Activated CD4-positive, alpha-beta memory T cell treated with anti-CD3 and anti-CD28 coated beads, Interleukin-2, amount 10 ng/mL, durations not matched to agents 7 days and 5 days (primary cell): Measurements from ENCODE around the gene MTNR1A. TPM values are rescaled to one million over a fixed set of nuclear protein-coding genes. Genes with fewer than 3 reads are reported as not detected.

ENCODE experiments used
- CTCF ChIA-PET: fragments of 350-600 bp; sonication (Branson Sonifier 250); formaldehyde crosslinking; loops from one replicate; lab custom pipeline; 2021; ENCODE audit warnings: antibody characterized with exemption, inconsistent platforms; lab: Charles Lee
- POLR2A ChIA-PET: fragments of 350-600 bp; sonication (Branson Sonifier 250); formaldehyde crosslinking; loops from one replicate; lab custom pipeline; 2021; ENCODE audit warnings: antibody characterized with exemption; lab: Charles Lee
- DNase-seq: peaks from one replicate; pipeline ENCODE4 v3.0.0-alpha.2; 2020
- H3K27ac Mint-ChIP-seq: one replicate; pipeline ENCODE4 v1.8.0; 2021; ENCODE audit warnings: mild to moderate bottlenecking, mixed read lengths
- H3K27me3 Mint-ChIP-seq: one replicate; pipeline ENCODE4 v1.8.0; 2021; ENCODE audit warnings: mixed read lengths
- H3K36me3 Mint-ChIP-seq: one replicate; pipeline ENCODE4 v1.8.0; 2021; ENCODE audit warnings: low read depth, mixed read lengths
- H3K4me1 Mint-ChIP-seq: one replicate; pipeline ENCODE4 v1.8.0; 2021; ENCODE audit warnings: mixed read lengths
- H3K4me3 Mint-ChIP-seq: one replicate; pipeline ENCODE4 v1.8.0; 2021; ENCODE audit warnings: mild to moderate bottlenecking, mixed read lengths
- H3K9me3 Mint-ChIP-seq: one replicate; pipeline ENCODE4 v1.8.0; 2021; ENCODE audit warnings: mixed read lengths
- total RNA-seq, 2 experiments: library from RNA; stranded (reverse); gene quantifications; one replicate each; pipeline ENCODE4 v1.2.3, GENCODE V29; 2021

MTNR1A gene
- total RNA-seq, result not detected

DNA sequence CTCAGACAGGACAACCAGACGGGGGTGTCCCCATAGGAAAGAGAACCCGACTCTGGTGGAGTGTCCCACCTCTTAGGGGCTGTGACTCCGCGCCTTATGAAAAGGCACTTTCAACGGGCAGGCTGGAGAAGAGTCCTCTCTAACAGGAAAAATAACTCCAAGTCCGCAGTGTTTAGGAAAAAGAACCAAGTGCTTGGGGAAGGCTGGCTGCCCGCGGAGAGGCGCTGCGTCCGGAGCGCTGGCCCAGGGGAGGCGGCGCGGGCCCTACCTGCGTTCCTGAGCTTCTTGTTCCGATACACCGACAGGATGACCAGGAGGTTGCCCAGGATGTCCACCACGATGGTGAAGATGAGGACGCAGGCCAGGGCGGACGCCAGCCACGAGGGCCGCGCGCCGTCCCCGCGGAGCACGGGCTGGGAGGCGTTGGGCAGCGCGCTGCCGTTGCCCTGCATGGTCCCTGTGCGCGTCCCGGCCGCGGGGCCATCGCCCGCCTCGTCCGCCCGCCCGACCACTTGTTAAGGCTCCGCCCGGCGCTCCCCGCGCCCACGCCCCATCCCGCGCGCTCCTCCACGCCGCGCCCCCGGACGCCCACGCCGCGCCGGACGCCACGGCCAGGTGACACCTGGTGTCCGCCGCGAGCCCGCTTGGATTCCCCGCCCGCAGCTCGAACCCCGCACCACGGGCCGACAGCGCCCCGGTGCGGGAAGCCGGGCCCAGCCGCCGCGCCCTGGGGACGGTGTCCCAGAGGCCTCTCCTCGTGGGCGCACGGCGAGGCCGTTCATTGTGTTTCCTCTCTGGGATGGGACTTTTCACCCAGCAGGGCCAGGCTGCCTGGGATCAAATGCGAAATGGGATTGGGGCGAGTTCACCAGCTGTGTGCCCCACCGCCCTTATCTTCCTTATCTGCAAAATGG is at the start of gene MTNR1A:
TSS of gene MTNR1A (minus strand) at position 654 of the 914 bp plus-strand sequence. CDS start at position 452, 202 bp downstream.
- peaks cover 17% of the 10 kb centered on the region for H3K27me3 Mint-ChIP-seq
- POLR2A ChIA-PET, result no interaction called here
- no peaks in the 10 kb centered on the region for H3K4me1 Mint-ChIP-seq
- no peaks in the 10 kb centered on the region for H3K9me3 Mint-ChIP-seq
- H3K36me3 Mint-ChIP-seq, result no peaks in the 10 kb centered on the region
- H3K27ac Mint-ChIP-seq, result no peak within 1 kb of the TSS
- no peak for DNase-seq
- H3K4me3 Mint-ChIP-seq, result no peak within 1 kb of the TSS
- CTCF ChIA-PET, result interaction anchor here (1.2 kb wide), 1 partner anchor 32 kb away, joined by 3 read pairs; no protein-coding TSS in a partner anchor

DNA sequence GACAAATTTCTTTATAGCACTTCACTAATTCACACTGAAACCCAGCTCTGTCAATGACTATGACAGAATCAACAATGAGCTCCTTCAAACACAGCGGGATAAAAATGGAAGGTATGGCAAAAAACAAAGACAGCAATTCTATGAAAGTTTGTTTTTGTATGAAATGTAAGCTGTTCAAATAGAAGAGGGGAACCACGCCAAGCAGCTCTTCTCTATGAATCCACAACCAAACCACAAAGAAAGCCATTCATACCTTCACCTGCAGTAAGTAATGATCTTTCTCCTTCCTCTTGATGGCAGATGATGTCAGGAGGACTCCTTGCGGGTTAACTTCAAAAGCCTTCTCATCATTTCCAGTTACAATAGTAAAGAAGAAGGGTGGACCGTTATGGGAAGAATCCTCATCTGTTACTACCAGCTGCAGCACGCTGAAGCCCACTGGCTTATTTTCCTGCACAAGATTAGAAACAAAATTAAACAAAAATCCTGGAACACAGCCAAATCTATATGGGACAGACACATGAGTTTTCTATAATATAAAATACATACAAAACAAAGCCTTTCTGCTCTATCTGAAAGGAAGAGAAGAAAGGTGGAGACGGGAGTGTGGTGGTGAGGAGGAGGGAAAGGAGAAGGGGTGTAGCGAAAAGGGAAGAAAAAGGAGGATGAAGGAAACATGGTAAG is 48.9 kb upstream of the MTNR1A start:
- ChIA-PET CTCF (no interaction called here), POLR2A (no interaction called here)
- H3K36me3 Mint-ChIP-seq, result no peaks in the 10 kb centered on the region
- H3K27ac Mint-ChIP-seq, result no peak overlapping the region
- H3K9me3 Mint-ChIP-seq, result peaks cover 3% of the 10 kb centered on the region
- no peaks in the 10 kb centered on the region for H3K27me3 Mint-ChIP-seq
- no peak overlapping the region for H3K4me3 Mint-ChIP-seq
- no peak for DNase-seq
- H3K4me1 Mint-ChIP-seq, result no peaks in the 10 kb centered on the region

DNA sequence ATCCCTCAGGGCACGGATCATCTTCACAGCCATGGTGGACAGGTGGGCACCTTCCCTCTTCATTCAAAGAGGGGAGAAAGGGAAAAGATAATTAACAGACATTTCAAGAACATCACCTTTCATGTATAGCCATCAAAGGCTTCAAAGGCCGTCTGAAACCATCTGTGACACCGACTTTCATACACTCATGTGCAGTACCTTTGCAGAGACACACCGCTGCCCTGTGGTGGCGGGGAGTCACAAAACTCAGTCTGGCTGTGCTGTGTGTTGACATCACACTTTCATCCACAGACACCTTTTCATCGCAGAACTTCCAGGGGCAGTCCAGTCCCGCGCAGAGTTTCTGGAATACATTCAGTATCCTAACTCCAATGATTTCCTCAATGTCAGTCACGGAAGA is 47.6 kb upstream of the MTNR1A start:
- H3K9me3 Mint-ChIP-seq, result peaks cover 3% of the 10 kb centered on the region
- no peaks in the 10 kb centered on the region for H3K36me3 Mint-ChIP-seq
- H3K4me3 Mint-ChIP-seq, result no peak overlapping the region
- H3K4me1 Mint-ChIP-seq, result no peaks in the 10 kb centered on the region
- CTCF ChIA-PET, result no interaction called here
- no peaks in the 10 kb centered on the region for H3K27me3 Mint-ChIP-seq
- no peak overlapping the region for H3K27ac Mint-ChIP-seq
- POLR2A ChIA-PET, result no interaction called here
- no peak for DNase-seq

DNA sequence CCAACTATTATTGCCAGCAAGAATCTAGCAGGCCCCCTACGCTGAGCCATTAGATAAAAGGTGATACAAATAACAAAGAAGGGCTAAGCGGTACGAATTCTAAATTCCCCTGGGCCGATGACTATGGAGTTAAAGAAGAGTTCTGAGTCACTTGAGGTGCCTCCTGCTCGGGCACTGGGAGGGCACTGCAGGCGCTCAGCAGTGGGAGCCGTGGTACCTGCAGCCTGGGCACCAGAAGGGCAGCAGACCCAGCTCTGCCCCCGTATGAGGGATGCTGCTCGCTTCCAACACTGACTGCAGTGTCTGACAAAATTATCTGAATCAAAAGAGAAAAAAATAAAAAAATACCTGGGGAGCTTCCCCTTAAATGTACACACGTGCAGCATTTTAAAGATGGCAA is 44.1 kb upstream of the MTNR1A start:
- ChIA-PET POLR2A (no interaction called here), CTCF (no interaction called here)
- Mint-ChIP-seq H3K9me3 (peaks cover 3% of the 10 kb centered on the region), H3K4me1 (no peaks in the 10 kb centered on the region), H3K27ac (no peak overlapping the region), H3K36me3 (no peaks in the 10 kb centered on the region), H3K27me3 (no peaks in the 10 kb centered on the region), H3K4me3 (no peak overlapping the region)
- DNase-seq, result no peak

DNA sequence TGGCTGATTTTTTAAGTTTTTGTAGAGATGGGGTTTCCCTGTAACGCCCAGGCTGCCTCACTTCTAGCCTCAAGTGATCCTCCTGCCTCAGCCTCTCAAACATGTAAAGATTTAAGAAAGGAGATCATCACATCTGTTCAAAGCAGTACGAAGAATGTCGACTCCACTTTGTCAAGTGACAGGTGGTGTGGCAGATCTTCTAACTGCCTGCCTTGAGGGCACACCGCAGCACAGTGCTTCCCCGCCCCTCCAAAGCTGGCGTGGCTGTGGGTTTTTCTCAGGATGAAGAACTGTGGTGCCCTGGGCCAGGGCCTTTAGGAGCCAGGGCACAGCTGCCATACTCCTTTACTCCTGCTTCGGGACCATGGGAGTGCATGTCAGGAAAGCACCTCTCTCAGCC is 43.3 kb upstream of the MTNR1A start:
- CTCF ChIA-PET, result no interaction called here
- POLR2A ChIA-PET, result no interaction called here
- H3K36me3 Mint-ChIP-seq, result no peaks in the 10 kb centered on the region
- no peak overlapping the region for H3K27ac Mint-ChIP-seq
- no peaks in the 10 kb centered on the region for H3K9me3 Mint-ChIP-seq
- H3K27me3 Mint-ChIP-seq, result no peaks in the 10 kb centered on the region
- no peak overlapping the region for H3K4me3 Mint-ChIP-seq
- DNase-seq, result no peak
- no peaks in the 10 kb centered on the region for H3K4me1 Mint-ChIP-seq

DNA sequence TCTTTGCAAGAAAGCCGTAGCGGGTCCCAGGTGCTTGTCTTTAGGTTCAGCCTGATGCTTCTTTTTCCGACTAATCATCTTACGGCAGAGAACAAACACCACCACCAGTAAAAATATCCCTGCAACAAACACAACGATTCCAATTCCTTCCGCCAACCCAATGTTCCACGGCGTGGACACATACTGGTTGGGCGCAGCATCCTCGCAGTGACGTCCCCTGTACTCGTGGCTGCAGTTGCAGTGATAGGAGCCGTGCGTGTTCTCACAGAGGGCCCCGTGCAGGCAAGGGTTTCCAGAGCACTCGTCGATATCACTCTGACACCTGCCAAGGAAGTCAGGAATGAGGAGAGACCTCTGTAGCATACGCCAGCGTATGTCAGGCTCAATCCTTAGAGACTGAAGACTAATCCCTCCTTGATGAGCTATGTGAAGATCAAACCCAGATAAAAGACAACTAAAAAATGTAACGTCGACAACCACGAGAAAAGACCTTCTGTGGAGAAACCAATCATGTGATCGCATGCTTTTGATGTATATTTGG is 41.6 kb upstream of the MTNR1A start:
- no peak overlapping the region for H3K27ac Mint-ChIP-seq
- no peaks in the 10 kb centered on the region for H3K9me3 Mint-ChIP-seq
- no peaks in the 10 kb centered on the region for H3K36me3 Mint-ChIP-seq
- DNase-seq, result no peak
- no peaks in the 10 kb centered on the region for H3K4me1 Mint-ChIP-seq
- H3K4me3 Mint-ChIP-seq, result no peak overlapping the region
- CTCF ChIA-PET, result interaction anchor here (1.4 kb wide), 1 partner anchor 10 kb away, joined by 3 read pairs; no protein-coding TSS in a partner anchor
- H3K27me3 Mint-ChIP-seq, result no peaks in the 10 kb centered on the region
- POLR2A ChIA-PET, result no interaction called here

DNA sequence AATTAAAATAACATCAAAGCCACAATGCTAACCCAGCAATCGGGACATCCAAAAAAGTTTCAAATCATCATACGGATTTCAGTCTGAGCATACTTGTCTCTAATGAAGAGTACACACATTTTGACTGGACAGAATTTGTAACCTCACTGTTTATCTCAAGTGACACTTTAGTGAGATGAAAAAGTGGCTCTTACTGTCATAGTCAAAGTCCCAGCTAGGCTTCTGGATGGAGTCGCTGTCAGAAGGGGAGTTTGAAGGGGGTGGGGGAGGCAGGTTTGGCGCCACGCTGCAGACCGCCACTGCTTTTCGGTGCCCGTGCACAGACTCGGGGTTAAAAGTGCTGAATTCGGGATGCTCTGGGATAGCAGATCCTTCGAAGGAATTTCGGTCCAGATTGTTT is 41.0 kb upstream of the MTNR1A start:
- no peak for DNase-seq
- Mint-ChIP-seq H3K4me1 (no peaks in the 10 kb centered on the region), H3K9me3 (no peaks in the 10 kb centered on the region), H3K36me3 (no peaks in the 10 kb centered on the region), H3K4me3 (no peak overlapping the region), H3K27me3 (no peaks in the 10 kb centered on the region), H3K27ac (no peak overlapping the region)
- CTCF ChIA-PET, result interaction anchor here (1.4 kb wide), 1 partner anchor 9 kb away, joined by 3 read pairs; no protein-coding TSS in a partner anchor
- POLR2A ChIA-PET, result no interaction called here

DNA sequence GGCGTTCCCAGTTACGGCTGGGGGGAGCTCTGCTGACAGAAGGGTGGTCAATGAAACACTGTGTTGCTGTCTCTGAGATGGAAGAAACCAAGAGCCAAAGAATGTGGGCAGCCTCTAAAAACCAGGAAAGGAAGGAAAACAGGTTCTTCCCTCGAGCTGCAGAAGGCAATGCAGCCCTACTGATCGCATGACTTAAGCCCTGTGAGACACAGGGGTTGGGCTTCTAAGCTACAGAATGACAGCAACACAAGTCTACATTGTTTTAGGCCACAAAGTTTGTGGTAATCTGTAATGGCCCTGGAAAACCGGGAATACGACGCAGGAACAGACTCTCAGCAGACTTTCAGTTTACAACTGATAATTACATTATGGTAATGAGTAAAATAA is 38.2 kb upstream of the MTNR1A start:
- POLR2A ChIA-PET, result no interaction called here
- Mint-ChIP-seq H3K9me3 (no peaks in the 10 kb centered on the region), H3K4me1 (no peaks in the 10 kb centered on the region), H3K4me3 (no peak overlapping the region), H3K27ac (no peak overlapping the region), H3K27me3 (no peaks in the 10 kb centered on the region), H3K36me3 (no peaks in the 10 kb centered on the region)
- CTCF ChIA-PET, result no interaction called here
- DNase-seq, result no peak

DNA sequence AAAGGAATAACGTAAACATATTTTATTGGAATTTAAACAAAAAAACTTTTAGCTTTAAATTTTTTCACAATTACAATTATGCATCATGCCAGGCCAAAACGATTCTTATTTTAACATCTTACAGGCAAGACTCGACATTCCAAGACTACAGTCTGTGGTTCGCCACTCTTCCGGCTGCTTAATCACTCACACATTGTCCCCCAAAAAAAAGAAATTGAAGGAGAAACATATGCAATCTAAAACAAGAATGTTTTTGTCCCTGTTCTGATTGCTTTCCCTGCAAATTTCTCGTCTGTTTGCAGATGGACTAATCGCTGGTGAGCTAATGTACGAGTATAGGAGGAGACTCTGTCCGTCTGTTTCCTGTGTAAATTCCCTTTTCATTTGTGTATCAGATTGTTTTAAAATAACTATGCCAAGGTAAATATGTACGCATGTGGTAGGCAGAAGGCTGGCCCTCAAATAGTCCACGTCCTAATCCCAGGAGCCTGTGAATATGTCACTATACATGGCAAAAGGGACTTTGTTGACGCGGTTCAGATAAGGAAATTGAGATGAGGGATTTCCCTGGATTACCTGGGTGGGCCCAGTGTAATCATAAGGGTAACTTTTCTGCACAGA is 37.7 kb upstream of the MTNR1A start:
- H3K27ac Mint-ChIP-seq, result no peak overlapping the region
- H3K27me3 Mint-ChIP-seq, result no peaks in the 10 kb centered on the region
- H3K4me1 Mint-ChIP-seq, result no peaks in the 10 kb centered on the region
- H3K4me3 Mint-ChIP-seq, result no peak overlapping the region
- no peaks in the 10 kb centered on the region for H3K9me3 Mint-ChIP-seq
- no peaks in the 10 kb centered on the region for H3K36me3 Mint-ChIP-seq
- no peak for DNase-seq
- ChIA-PET CTCF (no interaction called here), POLR2A (no interaction called here)

DNA sequence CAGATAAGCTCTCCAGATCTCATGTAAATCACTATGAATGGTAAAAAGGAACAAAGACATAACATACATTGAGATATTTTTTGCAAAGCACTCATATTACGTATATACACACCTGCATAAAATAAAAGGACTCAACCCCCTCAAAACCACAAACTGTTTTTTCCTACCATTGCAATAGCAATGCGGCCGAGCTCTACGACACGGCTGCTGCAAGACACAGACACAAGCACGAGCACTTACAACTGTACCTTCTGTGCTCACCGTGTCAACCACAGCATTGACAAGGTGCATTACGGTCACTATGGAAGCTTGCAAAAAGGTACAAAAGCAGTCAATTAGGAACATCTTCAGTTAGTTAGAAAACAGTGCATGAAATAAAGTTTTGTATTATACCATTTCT is 37.1 kb upstream of the MTNR1A start:
- no peaks in the 10 kb centered on the region for H3K27me3 Mint-ChIP-seq
- H3K27ac Mint-ChIP-seq, result no peak overlapping the region
- no peak for DNase-seq
- H3K36me3 Mint-ChIP-seq, result no peaks in the 10 kb centered on the region
- no peaks in the 10 kb centered on the region for H3K4me1 Mint-ChIP-seq
- ChIA-PET CTCF (no interaction called here), POLR2A (no interaction called here)
- no peaks in the 10 kb centered on the region for H3K9me3 Mint-ChIP-seq
- H3K4me3 Mint-ChIP-seq, result no peak overlapping the region

DNA sequence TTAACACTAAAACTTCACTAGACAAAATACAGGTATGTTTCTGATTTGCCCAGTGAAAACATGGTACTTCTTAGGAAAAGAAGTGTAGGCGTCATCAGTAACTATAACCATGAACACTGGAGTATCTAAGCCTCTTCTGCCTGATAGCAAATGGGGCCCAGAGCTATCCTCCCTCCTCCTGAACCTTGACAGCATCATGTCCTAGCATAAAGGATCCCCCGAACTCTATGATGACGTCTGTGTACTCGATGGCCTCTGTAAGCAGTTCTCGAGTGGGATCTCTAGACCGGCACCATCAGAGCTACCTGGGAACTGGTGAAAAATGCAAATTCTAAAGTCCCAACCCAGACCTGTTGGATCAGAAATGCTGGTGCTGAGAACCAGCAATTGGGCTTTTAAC is 36.3 kb upstream of the MTNR1A start:
- no peaks in the 10 kb centered on the region for H3K9me3 Mint-ChIP-seq
- no peaks in the 10 kb centered on the region for H3K4me1 Mint-ChIP-seq
- CTCF ChIA-PET, result interaction anchor here (0.6 kb wide), 1 partner anchor 528 kb away, joined by 3 read pairs; no protein-coding TSS in a partner anchor
- H3K36me3 Mint-ChIP-seq, result no peaks in the 10 kb centered on the region
- H3K27me3 Mint-ChIP-seq, result no peaks in the 10 kb centered on the region
- H3K27ac Mint-ChIP-seq, result no peak overlapping the region
- DNase-seq, result no peak
- POLR2A ChIA-PET, result no interaction called here
- H3K4me3 Mint-ChIP-seq, result no peak overlapping the region

DNA sequence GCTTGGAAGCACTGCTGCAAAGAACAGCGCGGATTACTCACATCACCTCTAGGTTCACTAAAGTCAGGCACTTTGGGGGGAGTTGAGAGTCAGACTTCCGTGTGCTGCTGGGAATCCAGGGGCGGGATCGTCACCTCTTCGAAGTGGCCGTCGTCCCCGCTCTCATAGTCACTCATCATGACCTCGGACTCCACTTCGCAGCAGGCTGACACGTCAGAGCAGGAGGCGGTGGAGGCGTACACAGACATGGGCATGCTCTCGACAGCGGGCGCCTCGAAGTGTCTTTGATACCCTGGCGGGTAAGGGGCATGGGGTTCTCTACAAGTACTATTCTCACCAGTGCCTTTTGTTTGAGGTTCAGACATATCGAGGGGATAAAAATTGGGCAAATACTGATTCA is 33.1 kb upstream of the MTNR1A start:
- ChIA-PET POLR2A (no interaction called here), CTCF (interaction anchor here (1.8 to 2.2 kb wide), 2 partner anchors 226 to 292 kb away, joined by 8 to 10 read pairs; no protein-coding TSS in a partner anchor)
- no peaks in the 10 kb centered on the region for H3K27me3 Mint-ChIP-seq
- DNase-seq, result no peak
- H3K27ac Mint-ChIP-seq, result no peak overlapping the region
- H3K36me3 Mint-ChIP-seq, result no peaks in the 10 kb centered on the region
- H3K4me3 Mint-ChIP-seq, result no peak overlapping the region
- no peaks in the 10 kb centered on the region for H3K9me3 Mint-ChIP-seq
- H3K4me1 Mint-ChIP-seq, result no peaks in the 10 kb centered on the region
